HepG2 (cell line): ENCODE results near the gene LEMD1.

Source experiments
- ELF4 ChIP-seq: sonication (generic); formaldehyde crosslinking; IDR thresholded peaks from 2 replicates; pipeline ENCODE4 v1.5.0; 2020; ENCODE audit warnings: missing genetic modification reagents, mild to moderate bottlenecking, moderate library complexity, borderline replicate concordance
- TF ChIP-seq, protein P1 (sequence below): sonication (generic); formaldehyde crosslinking; IDR thresholded peaks from 2 replicates; pipeline ENCODE4 v1.4.0; 2020; ENCODE audit warnings: missing genetic modification reagents, mild to moderate bottlenecking, borderline replicate concordance

- TF ChIP-seq ELF4: no peak
- TF ChIP-seq, protein P1, sequence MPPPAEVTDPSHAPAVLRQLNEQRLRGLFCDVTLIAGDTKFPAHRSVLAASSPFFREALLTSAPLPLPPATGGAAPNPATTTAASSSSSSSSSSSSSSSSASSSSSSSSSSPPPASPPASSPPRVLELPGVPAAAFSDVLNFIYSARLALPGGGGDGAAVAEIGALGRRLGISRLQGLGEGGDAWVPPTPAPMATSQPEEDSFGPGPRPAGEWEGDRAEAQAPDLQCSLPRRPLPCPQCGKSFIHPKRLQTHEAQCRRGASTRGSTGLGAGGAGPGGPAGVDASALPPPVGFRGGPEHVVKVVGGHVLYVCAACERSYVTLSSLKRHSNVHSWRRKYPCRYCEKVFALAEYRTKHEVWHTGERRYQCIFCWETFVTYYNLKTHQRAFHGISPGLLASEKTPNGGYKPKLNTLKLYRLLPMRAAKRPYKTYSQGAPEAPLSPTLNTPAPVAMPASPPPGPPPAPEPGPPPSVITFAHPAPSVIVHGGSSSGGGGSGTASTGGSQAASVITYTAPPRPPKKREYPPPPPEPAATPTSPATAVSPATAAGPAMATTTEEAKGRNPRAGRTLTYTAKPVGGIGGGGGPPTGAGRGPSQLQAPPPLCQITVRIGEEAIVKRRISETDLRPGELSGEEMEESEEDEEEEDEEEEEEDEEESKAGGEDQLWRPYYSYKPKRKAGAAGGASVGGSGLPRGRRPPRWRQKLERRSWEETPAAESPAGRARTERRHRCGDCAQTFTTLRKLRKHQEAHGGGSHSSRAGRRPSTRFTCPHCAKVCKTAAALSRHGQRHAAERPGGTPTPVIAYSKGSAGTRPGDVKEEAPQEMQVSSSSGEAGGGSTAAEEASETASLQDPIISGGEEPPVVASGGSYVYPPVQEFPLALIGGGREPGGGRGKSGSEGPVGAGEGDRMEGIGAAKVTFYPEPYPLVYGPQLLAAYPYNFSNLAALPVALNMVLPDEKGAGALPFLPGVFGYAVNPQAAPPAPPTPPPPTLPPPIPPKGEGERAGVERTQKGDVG: no peak
These were observed 26.8 kb upstream of the LEMD1 start for GRCh38 chr1:205448540-205449253.
